ENCODE measurements around the gene CPED1. TPM values are rescaled to one million over a fixed set of nuclear protein-coding genes. Genes with fewer than 3 reads are reported as not detected.

Gene CPED1
- total RNA-seq, 1 donor from 2014 or later, result 4.3 TPM

DNA sequence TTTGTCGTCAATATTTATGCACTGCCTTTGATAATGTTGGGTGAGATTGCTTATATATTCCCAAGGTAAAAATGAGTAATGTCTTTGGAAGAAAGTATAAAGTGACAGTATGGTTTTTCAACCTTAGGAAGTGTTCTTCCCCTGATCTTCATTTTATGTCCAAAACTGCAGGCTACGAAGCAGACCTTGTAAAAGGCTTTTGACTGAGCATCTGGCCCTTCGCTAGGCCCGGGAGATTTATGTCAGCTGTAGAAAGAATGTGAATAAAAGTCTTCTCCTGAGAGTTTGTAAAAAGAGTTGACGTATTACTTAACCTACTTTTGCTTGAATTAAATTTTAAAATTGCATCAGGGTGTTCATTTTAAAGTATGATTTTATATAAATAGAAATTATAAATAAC is 116.8 kb downstream of the CPED1 start:
- H3K27ac Mint-ChIP-seq (ENCODE audit: unreplicated experiment), result no peak overlapping the region
- peaks cover 20% of the 10 kb centered on the region for H3K4me1 Mint-ChIP-seq
- H3K27me3 Mint-ChIP-seq (ENCODE audit: low read depth), result no peaks in the 10 kb centered on the region
- TF ChIP-seq, protein P1, sequence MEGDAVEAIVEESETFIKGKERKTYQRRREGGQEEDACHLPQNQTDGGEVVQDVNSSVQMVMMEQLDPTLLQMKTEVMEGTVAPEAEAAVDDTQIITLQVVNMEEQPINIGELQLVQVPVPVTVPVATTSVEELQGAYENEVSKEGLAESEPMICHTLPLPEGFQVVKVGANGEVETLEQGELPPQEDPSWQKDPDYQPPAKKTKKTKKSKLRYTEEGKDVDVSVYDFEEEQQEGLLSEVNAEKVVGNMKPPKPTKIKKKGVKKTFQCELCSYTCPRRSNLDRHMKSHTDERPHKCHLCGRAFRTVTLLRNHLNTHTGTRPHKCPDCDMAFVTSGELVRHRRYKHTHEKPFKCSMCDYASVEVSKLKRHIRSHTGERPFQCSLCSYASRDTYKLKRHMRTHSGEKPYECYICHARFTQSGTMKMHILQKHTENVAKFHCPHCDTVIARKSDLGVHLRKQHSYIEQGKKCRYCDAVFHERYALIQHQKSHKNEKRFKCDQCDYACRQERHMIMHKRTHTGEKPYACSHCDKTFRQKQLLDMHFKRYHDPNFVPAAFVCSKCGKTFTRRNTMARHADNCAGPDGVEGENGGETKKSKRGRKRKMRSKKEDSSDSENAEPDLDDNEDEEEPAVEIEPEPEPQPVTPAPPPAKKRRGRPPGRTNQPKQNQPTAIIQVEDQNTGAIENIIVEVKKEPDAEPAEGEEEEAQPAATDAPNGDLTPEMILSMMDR (conservative IDR thresholded peaks at IDR 0.05), result no peak
- no peak overlapping the region for H3K4me3 Mint-ChIP-seq
- no peak for DNase-seq (ENCODE audit: low read depth, low spot score)
- H3K36me3 Mint-ChIP-seq (ENCODE audit: low read depth), result no peaks in the 10 kb centered on the region
- H3K9me3 Mint-ChIP-seq, result peaks cover 4% of the 10 kb centered on the region

- H3K36me3 Mint-ChIP-seq (ENCODE audit: low read depth), result no peaks in the 10 kb centered on the region
- peaks cover 14% of the 10 kb centered on the region for H3K4me1 Mint-ChIP-seq
- no peak overlapping the region for H3K4me3 Mint-ChIP-seq
- DNase-seq (ENCODE audit: low read depth, low spot score), result no peak
- no peaks in the 10 kb centered on the region for H3K27me3 Mint-ChIP-seq (ENCODE audit: low read depth)
- H3K27ac Mint-ChIP-seq (ENCODE audit: unreplicated experiment), result no peak overlapping the region
- TF ChIP-seq, protein P1 (conservative IDR thresholded peaks at IDR 0.05), result peak; percentile 89
- peaks cover 2% of the 10 kb centered on the region for H3K9me3 Mint-ChIP-seq
Observed at GRCh38 chr7:121107923-121108498, 119.5 kb downstream of the CPED1 start.

GRCh38 chr7:121109145-121109544 is 120.6 kb downstream of the CPED1 start:
- Mint-ChIP-seq H3K27me3 (ENCODE audit: low read depth) (no peaks in the 10 kb centered on the region), H3K36me3 (ENCODE audit: low read depth) (no peaks in the 10 kb centered on the region), H3K4me1 (peaks cover 8% of the 10 kb centered on the region), H3K4me3 (peak overlapping the region; percentile 1), H3K9me3 (peaks cover 2% of the 10 kb centered on the region), H3K27ac (ENCODE audit: unreplicated experiment) (peak overlapping the region; percentile 85)
- TF ChIP-seq, protein P1 (conservative IDR thresholded peaks at IDR 0.05), result no peak
- DNase-seq (ENCODE audit: low read depth, low spot score), result no peak

DNA sequence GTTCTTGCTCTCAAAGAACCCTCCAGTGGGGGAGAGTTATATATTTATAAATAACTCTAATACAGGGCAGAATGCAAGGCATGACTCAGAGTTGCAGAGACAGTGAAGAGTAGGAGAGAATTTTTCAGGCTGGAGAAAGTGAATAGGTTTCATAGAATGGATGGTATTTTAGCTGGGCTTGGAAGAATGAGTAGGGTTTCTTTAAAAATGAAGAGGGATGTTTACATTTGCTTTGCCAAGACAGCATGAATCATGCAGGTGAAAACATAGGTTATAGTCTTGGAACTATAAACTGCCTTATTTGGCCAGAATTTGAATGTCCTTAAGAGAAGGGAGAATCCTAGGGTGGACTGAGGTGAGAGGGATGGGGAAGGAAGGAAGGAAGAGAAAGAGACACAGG is 124.8 kb downstream of the CPED1 start:
- Mint-ChIP-seq H3K4me3 (no peak overlapping the region), H3K9me3 (peaks cover 2% of the 10 kb centered on the region), H3K27ac (ENCODE audit: unreplicated experiment) (no peak overlapping the region), H3K27me3 (ENCODE audit: low read depth) (no peaks in the 10 kb centered on the region), H3K4me1 (peaks cover 8% of the 10 kb centered on the region), H3K36me3 (ENCODE audit: low read depth) (no peaks in the 10 kb centered on the region)
- no peak for DNase-seq (ENCODE audit: low read depth, low spot score)
- TF ChIP-seq, protein P1 (conservative IDR thresholded peaks at IDR 0.05), result no peak

DNA sequence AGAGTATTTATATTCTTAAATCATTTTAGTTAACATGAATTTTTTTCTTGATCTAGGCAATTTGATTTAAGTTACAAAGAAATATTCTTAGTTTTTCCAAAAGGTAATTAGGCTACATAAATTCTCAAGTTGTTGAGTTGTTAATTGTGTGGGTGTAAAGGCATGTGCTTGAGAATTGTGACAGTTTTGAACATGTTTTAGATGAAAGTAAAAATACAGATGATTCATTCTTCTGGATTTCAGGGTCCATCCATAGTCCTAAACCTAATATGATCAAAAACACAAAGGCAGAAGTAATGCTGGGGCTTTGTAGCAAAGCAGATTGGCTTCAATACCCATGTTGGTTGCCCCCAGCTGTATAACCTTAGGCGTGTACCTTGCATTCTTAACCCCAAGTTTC is 127.9 kb downstream of the CPED1 start:
- no peak overlapping the region for H3K27ac Mint-ChIP-seq (ENCODE audit: unreplicated experiment)
- no peak overlapping the region for H3K4me3 Mint-ChIP-seq

More for the DNA sequence above, 127.9 kb downstream of the CPED1 start:
- Mint-ChIP-seq H3K4me1 (no peaks in the 10 kb centered on the region), H3K9me3 (no peaks in the 10 kb centered on the region), H3K36me3 (ENCODE audit: low read depth) (no peaks in the 10 kb centered on the region), H3K27me3 (ENCODE audit: low read depth) (no peaks in the 10 kb centered on the region)
- no peak for DNase-seq (ENCODE audit: low read depth, low spot score)
- TF ChIP-seq, protein P1 (conservative IDR thresholded peaks at IDR 0.05), result no peak
